Duodenal mucosa (tissue), 2 donors: ENCODE data around the gene IL27RA.

Experiments
- H3K27ac ChIP-seq: one replicate; pipeline ENCODE4 v1.7.0; 2013; ENCODE audit warnings: low read depth, low read length
- H3K27me3 ChIP-seq, 2 donors: one replicate each; pipeline ENCODE4 v1.7.0; 2013; ENCODE audit warnings: low read length in 2 of 2, control low read depth in 1 of 2; ENCODE audit not compliant: insufficient read depth in 2 of 2, control insufficient read depth in 1 of 2
- H3K36me3 ChIP-seq, 2 donors: one replicate each; pipeline ENCODE4 v1.7.0; 2013; ENCODE audit warnings: low read length in 2 of 2, control low read depth in 1 of 2; ENCODE audit not compliant: insufficient read depth in 2 of 2, control insufficient read depth in 1 of 2
- H3K4me1 ChIP-seq, 2 donors: one replicate each; pipeline ENCODE4 v1.7.0; 2013; ENCODE audit warnings: low read length in 2 of 2, control low read depth in 1 of 2; ENCODE audit not compliant: insufficient read depth in 2 of 2, control insufficient read depth in 1 of 2
- H3K4me3 ChIP-seq, 2 donors: one replicate each; pipeline ENCODE4 v1.7.0; 2013; ENCODE audit warnings: low read length in 2 of 2, low read depth in 1 of 2
- H3K9ac ChIP-seq, 2 donors: one replicate each; pipeline ENCODE4 v1.7.0; 2013; ENCODE audit warnings: low read length in 2 of 2, low read depth in 1 of 2
- H3K9me3 ChIP-seq, 2 donors: one replicate each; pipeline ENCODE4 v1.7.0; 2013; ENCODE audit warnings: low read length in 2 of 2, control low read depth in 1 of 2; ENCODE audit not compliant: control insufficient read depth in 1 of 2

The IL27RA gene

DNA sequence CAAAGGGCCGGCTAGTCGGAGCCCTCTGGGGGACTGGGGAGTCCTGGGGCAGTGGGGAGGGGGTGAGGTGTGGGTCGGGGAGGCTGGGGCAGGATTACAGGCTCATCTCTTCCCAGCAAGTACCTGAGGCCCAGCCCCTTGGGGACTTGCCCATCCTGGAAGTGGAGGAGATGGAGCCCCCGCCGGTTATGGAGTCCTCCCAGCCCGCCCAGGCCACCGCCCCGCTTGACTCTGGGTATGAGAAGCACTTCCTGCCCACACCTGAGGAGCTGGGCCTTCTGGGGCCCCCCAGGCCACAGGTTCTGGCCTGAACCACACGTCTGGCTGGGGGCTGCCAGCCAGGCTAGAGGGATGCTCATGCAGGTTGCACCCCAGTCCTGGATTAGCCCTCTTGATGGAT lies 20.4 kb downstream of the IL27RA start:
- no peaks in the 10 kb centered on the region for H3K9me3 ChIP-seq
- no peaks in the 10 kb centered on the region for H3K4me1 ChIP-seq
- peaks cover 0 to 8% of the 10 kb centered on the region in 2 donors for H3K36me3 ChIP-seq
- H3K4me3 ChIP-seq, result no peak overlapping the region
- H3K27me3 ChIP-seq, result no peaks in the 10 kb centered on the region
- H3K27ac ChIP-seq, result no peak overlapping the region
- H3K9ac ChIP-seq, result no peak overlapping the region

DNA sequence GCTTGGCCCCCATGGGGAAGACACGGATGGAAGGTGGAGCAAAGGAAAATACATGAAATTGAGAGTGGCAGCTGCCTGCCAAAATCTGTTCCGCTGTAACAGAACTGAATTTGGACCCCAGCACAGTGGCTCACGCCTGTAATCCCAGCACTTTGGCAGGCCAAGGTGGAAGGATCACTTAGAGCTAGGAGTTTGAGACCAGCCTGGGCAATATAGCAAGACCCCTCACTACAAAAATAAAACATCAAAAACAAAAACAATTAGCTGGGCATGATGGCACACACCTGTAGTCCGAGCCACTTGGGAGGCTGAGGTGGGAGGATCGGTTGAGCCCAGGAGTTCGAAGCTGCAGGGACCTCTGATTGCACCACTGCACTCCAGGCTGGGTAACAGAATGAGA lies 20.9 kb downstream of the IL27RA start:
- Histone ChIP-seq H3K27ac (no peak overlapping the region), H3K4me1 (no peaks in the 10 kb centered on the region), H3K9me3 (no peaks in the 10 kb centered on the region), H3K9ac (no peak overlapping the region), H3K4me3 (no peak overlapping the region), H3K27me3 (no peaks in the 10 kb centered on the region), H3K36me3 (peaks cover 0 to 8% of the 10 kb centered on the region in 2 donors)

DNA sequence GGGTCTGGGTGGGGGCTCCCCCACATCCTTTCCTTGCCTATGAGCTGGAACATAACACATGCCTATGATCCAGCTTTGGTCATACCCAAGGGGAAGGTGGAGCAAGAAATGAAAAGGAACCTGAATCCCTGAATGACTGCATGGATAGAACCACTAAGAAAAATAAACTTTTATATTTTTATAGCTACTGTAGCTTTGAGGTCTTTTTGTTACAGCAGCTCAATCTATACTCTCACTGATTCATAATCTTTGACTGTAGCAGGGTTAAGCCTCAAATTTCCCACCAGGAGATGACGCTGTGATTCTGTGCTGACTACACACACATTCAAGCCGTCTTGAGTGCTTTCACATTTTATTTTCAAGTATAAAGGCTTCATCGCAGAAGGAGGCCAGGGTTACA lies 21.5 kb downstream of the IL27RA start:
- H3K9me3 ChIP-seq, result no peaks in the 10 kb centered on the region
- H3K36me3 ChIP-seq, result peaks cover 0 to 8% of the 10 kb centered on the region in 2 donors
- H3K9ac ChIP-seq, result no peak overlapping the region
- no peak overlapping the region for H3K27ac ChIP-seq
- peaks cover 0 to 1% of the 10 kb centered on the region in 2 donors for H3K4me1 ChIP-seq
- peaks cover 1 to 2% of the 10 kb centered on the region in 2 donors for H3K27me3 ChIP-seq
- no peak overlapping the region for H3K4me3 ChIP-seq

DNA sequence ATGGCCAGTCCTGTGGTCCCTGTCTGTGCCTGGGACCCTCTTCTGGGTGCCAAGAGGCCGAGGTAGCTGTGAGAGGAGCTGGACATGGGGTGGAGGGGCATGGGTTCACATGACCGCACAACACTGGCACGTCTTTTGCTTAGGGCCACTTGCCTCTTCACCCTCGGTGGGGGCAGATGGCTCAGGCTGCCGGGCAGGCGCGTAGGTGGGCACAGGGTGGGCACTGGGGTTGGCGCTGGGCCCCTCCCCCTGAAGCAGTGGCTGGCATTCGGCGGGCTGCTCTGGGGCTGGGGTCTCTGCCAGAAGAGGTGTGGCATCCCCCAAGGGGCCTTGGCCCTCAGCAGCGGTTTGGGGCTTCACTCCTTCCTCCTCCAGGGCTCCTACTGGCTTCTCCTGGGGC lies 21.9 kb downstream of the IL27RA start:
- Histone ChIP-seq H3K27me3 (peaks cover 6 to 7% of the 10 kb centered on the region in 2 donors), H3K9ac (no peak overlapping the region), H3K4me1 (peaks cover 0 to 4% of the 10 kb centered on the region in 2 donors), H3K4me3 (no peak overlapping the region), H3K27ac (no peak overlapping the region), H3K36me3 (peaks cover 0 to 8% of the 10 kb centered on the region in 2 donors), H3K9me3 (no peaks in the 10 kb centered on the region)

DNA sequence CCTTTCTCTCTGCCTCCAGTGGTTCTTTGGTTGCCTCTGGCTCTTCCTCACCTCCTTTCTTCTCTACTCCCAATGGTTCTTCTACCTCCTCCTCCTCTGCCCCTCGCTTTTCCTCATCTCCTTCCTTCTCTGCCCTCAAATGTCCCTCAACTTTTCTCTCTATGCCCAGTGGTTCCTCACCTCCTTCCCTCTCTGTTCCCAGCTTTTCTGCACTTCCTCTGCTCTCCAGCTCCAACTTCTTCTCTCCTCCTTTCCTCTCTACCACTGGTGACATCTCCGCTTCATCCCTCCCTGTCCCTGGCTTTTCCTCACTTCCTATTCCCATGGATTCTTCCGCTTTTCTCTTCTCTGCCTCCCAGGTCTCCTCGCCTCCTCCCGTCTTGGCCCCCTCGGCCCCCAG lies 22.5 kb downstream of the IL27RA start:
- Histone ChIP-seq H3K36me3 (peaks cover 0 to 8% of the 10 kb centered on the region in 2 donors), H3K27ac (no peak overlapping the region), H3K9me3 (no peaks in the 10 kb centered on the region), H3K4me3 (no peak overlapping the region), H3K4me1 (peaks cover 2 to 4% of the 10 kb centered on the region in 2 donors), H3K27me3 (peaks cover 11 to 13% of the 10 kb centered on the region in 2 donors), H3K9ac (no peak overlapping the region)

DNA sequence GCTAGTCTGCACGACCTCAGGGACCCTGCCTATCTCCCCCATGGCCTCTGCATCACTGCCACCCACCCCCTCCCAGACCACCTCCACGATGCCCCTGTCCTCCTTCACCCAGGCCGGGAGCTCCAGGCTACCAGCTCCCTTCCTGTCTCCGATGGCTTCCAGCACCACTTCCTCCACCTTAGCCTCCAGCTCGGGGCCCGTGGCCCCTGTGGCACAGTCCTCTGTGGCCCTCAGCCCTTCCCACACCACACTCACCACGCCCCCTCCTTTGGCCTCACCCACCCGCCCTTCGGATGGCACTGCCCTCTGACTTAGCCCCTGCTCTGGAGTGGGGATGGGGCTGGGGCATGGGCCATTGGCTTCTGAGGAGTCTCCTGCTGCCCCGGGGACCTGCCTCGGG lies 23.2 kb downstream of the IL27RA start:
- Histone ChIP-seq H3K27ac (no peak overlapping the region), H3K27me3 (peaks cover 11 to 19% of the 10 kb centered on the region in 2 donors), H3K36me3 (peaks cover 0 to 8% of the 10 kb centered on the region in 2 donors), H3K4me3 (no peak overlapping the region), H3K9me3 (no peaks in the 10 kb centered on the region), H3K4me1 (peaks cover 6 to 8% of the 10 kb centered on the region in 2 donors), H3K9ac (no peak overlapping the region)

DNA sequence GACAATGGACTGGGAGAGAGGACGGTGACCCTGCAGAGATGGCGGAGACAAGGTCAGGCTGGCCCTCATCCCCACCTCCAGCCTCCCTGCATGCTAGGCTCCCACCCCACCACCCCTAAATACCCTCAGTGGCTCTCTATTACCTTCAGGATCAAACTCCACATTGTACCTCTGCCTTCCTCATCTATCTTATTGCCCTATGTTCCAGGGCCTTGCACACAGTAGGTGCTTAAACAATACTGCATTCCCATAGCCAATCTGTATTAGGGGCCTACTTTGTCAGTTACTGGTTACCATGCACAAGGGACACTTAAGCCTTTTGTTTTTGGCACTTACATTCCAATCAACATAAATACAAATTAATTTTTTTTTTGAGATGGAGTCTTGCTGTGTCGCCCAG lies 23.8 kb downstream of the IL27RA start:
- H3K27me3 ChIP-seq, result peaks cover 11 to 22% of the 10 kb centered on the region in 2 donors
- peaks cover 0 to 8% of the 10 kb centered on the region in 2 donors for H3K36me3 ChIP-seq
- no peak overlapping the region for H3K4me3 ChIP-seq
- no peak overlapping the region for H3K27ac ChIP-seq
- peaks cover 9 to 11% of the 10 kb centered on the region in 2 donors for H3K4me1 ChIP-seq
- H3K9ac ChIP-seq, result no peak overlapping the region
- no peaks in the 10 kb centered on the region for H3K9me3 ChIP-seq

DNA sequence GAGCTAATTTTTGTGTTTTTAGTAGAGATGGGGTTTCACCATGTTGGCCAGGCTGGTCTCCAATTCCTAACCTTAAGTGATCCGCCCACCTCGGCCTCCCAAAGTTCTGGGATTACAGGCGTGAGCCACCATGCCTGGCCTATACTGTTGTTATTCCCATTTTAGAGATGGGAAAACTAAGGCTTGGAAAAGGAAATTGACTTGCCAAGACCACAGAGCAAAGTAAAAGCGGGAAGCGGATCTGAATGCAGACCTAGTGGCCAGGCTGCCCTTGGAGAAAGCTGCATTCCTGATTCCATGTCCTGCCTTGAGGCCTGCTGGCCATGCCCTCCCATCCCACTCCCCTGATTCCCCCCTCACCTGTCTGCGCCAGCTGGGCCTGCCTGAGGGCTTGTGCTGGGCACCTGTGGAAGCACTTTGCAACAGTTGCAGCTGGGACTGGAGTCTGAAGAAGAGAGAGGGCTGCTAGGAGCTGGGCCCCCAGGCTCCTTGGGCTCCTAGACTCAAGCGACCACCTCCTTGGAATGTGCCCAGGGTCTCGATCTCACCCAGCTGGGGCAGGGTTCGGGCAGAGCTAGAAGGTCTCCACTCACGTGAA lies 24.6 kb downstream of the IL27RA start:
- peaks cover 0 to 5% of the 10 kb centered on the region in 2 donors for H3K36me3 ChIP-seq
- no peak overlapping the region for H3K4me3 ChIP-seq
- H3K9ac ChIP-seq, result no peak overlapping the region
- H3K9me3 ChIP-seq, result no peaks in the 10 kb centered on the region
- no peak overlapping the region for H3K27ac ChIP-seq
- peaks cover 9 to 12% of the 10 kb centered on the region in 2 donors for H3K4me1 ChIP-seq
- H3K27me3 ChIP-seq, result peaks cover 11 to 22% of the 10 kb centered on the region in 2 donors

DNA sequence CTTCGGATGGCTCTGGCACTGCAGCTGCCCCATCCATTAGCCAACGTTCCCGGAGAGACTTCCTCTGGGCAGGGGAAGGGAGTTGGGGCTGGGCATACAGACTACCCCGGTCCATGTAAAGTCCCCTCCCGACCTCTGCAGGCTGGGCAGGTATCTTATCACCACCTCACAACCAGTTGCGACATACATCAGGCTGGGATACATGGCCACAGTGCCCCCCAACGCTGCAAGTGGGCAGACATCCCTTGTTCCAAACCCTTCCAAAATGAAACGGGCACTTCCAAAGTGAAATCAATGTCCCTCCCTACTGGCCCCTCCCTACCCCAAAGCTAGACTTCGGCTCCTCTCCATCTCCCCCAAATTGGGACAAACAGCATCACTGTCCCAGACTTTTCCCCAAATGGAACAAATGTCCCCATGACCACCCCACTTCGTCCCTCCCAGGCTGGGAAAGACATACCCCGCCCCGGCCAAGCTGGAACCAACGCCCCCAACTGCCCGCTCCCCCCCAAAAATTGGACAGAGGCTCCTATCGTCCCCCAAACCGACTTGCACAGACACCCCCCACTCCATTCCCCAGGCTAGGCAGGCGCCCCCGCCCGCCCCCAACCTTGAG lies 25.3 kb downstream of the IL27RA start:
- H3K9ac ChIP-seq, result no peak overlapping the region
- H3K27me3 ChIP-seq, result peaks cover 11 to 22% of the 10 kb centered on the region in 2 donors
- H3K9me3 ChIP-seq, result no peaks in the 10 kb centered on the region
- H3K36me3 ChIP-seq, result peaks cover 0 to 5% of the 10 kb centered on the region in 2 donors
- H3K4me1 ChIP-seq, result peaks cover 16 to 19% of the 10 kb centered on the region in 2 donors
- no peak overlapping the region for H3K27ac ChIP-seq
- no peak overlapping the region for H3K4me3 ChIP-seq

DNA sequence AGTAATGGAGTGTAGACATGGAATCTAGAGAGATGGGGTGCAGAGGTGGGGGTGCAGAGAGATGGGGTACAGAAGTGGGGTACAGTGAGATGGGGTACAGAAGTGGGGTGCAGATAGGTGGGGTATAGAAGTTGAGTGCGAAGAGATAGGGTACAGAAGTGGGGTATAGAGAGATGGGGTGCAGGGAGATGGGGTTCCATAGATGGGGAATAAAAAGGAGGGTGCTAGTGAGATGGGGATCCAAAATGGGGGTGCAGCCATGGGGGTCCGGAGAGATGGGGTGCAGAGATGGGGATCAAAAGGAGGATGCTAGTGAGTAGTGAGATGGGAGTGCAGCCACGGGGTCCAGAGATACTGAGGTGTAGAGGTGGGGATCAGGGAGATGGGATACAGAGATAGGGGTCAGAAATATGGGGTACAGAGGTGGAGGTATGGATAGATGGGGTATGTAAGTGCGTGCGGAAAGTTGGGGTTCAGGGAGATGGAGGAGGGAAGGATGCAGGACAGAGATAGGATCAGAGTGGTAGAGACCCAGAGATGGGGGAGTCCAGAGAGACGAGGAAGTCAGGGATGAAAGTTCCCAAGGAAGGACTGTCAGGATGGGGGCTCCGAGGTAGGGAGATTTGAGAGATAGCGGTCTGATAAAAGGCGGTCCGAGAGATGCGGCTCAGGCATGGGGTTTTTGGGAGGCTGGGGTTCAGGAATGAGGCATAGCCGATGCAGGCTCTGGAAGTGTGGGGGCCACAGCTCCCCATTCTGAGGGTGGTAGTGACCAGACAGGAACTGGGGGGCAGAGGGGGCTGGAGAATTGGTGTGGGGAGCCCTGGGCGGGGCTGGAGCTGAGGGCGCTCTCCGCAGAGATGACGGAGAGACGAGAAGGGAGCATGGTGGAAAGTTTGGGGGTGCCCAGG lies 26.9 kb downstream of the IL27RA start:
- H3K27ac ChIP-seq, result no peak overlapping the region
- peaks cover 20 to 21% of the 10 kb centered on the region in 2 donors for H3K4me1 ChIP-seq
- H3K27me3 ChIP-seq, result peaks cover 11 to 22% of the 10 kb centered on the region in 2 donors
- no peaks in the 10 kb centered on the region for H3K36me3 ChIP-seq
- H3K4me3 ChIP-seq, result no peak overlapping the region
- H3K9ac ChIP-seq, result no peak overlapping the region
- H3K9me3 ChIP-seq, result no peaks in the 10 kb centered on the region
